Trophoblast cell (in vitro differentiated cells and primary cell): Measurements from ENCODE around the gene TTYH2.

ENCODE experiments used
- DNase-seq, 2 donors: peaks; one replicate each; pipeline ENCODE4 v3.0.0-alpha.2; 2016
- H2AFZ ChIP-seq: 2 replicates; pipeline ENCODE4 v1.6.1; 2013; ENCODE audit warnings: low read length, moderate library complexity, mild to moderate bottlenecking; ENCODE audit not compliant: insufficient read depth, poor library complexity
- H2AK5ac ChIP-seq: 2 replicates; pipeline ENCODE4 v1.6.1; 2013; ENCODE audit warnings: mild to moderate bottlenecking, low read length
- H2BK120ac ChIP-seq: 2 replicates; pipeline ENCODE4 v1.6.1; 2013; ENCODE audit warnings: low read length, mild to moderate bottlenecking, moderate library complexity; ENCODE audit not compliant: insufficient read depth, poor library complexity
- H2BK12ac ChIP-seq: 2 replicates; pipeline ENCODE4 v1.6.1; 2013; ENCODE audit warnings: mild to moderate bottlenecking, low read length, moderate library complexity
- H2BK5ac ChIP-seq: 2 replicates; pipeline ENCODE4 v1.6.1; 2013; ENCODE audit warnings: low read length, low read depth, moderate library complexity, mild to moderate bottlenecking; ENCODE audit not compliant: poor library complexity
- H3K14ac ChIP-seq: 2 replicates; pipeline ENCODE4 v1.6.1; 2013; ENCODE audit warnings: mild to moderate bottlenecking, low read length
- H3K18ac ChIP-seq: 2 replicates; pipeline ENCODE4 v1.6.1; 2013; ENCODE audit warnings: mild to moderate bottlenecking, low read length
- H3K23ac ChIP-seq: 2 replicates; pipeline ENCODE4 v1.6.1; 2013; ENCODE audit warnings: low read length
- H3K27ac ChIP-seq: 2 replicates; pipeline ENCODE4 v1.5.1; 2013; ENCODE audit warnings: low read depth, mild to moderate bottlenecking, inconsistent platforms, low read length, moderate library complexity
- H3K27me3 ChIP-seq: 2 replicates; pipeline ENCODE4 v1.6.1; 2013; ENCODE audit warnings: inconsistent platforms, mild to moderate bottlenecking, low read length, moderate library complexity; ENCODE audit not compliant: insufficient read depth
- H3K36me3 ChIP-seq, 2 experiments: 1 replicate in 1 of 2; 2 replicates in 1 of 2; pipeline ENCODE4 v1.6.1; 2013; ENCODE audit warnings: low read length in 2 of 2, mild to moderate bottlenecking in 2 of 2, moderate library complexity in 1 of 2; ENCODE audit not compliant: insufficient read depth in 2 of 2, control insufficient read depth in 1 of 2
- H3K4ac ChIP-seq: 2 replicates; pipeline ENCODE4 v1.6.1; 2013; ENCODE audit warnings: low read depth, mild to moderate bottlenecking, low read length, moderate library complexity
- H3K4me1 ChIP-seq, 2 experiments: 1 replicate in 1 of 2; 2 replicates in 1 of 2; pipeline ENCODE4 v1.6.1; 2013; ENCODE audit warnings: low read length in 2 of 2, mild to moderate bottlenecking in 2 of 2, moderate library complexity in 1 of 2; ENCODE audit not compliant: insufficient read depth in 2 of 2, control insufficient read depth in 1 of 2
- H3K4me2 ChIP-seq: 2 replicates; pipeline ENCODE4 v1.6.1; 2013; ENCODE audit warnings: inconsistent platforms, mild to moderate bottlenecking, low read length, moderate library complexity
- H3K4me3 ChIP-seq: 2 replicates; pipeline ENCODE4 v1.5.1; 2013; ENCODE audit warnings: mild to moderate bottlenecking, low read depth, low read length, inconsistent platforms
- H3K79me1 ChIP-seq: one replicate; pipeline ENCODE4 v1.6.1; 2013; ENCODE audit warnings: low read length
- H3K79me2 ChIP-seq: 2 replicates; pipeline ENCODE4 v1.6.1; 2013; ENCODE audit warnings: low read length, mild to moderate bottlenecking; ENCODE audit not compliant: control insufficient read depth, insufficient read depth, poor library complexity
- H3K9ac ChIP-seq: 2 replicates; pipeline ENCODE4 v1.6.1; 2013; ENCODE audit warnings: mild to moderate bottlenecking, low read length
- H3K9me3 ChIP-seq: 2 replicates; pipeline ENCODE4 v1.6.1; 2013; ENCODE audit warnings: low read depth, mild to moderate bottlenecking, control low read depth, inconsistent platforms, low read length; ENCODE audit not compliant: insufficient read depth
- H4K12ac ChIP-seq: 2 replicates; pipeline ENCODE4 v1.6.1; 2013; ENCODE audit warnings: low read depth, mild to moderate bottlenecking, low read length, moderate library complexity
- H4K8ac ChIP-seq: 2 replicates; pipeline ENCODE4 v1.6.1; 2013; ENCODE audit warnings: low read depth, mild to moderate bottlenecking, low read length, moderate library complexity
- H4K91ac ChIP-seq: one replicate; pipeline ENCODE4 v1.6.1; 2013; ENCODE audit warnings: low read depth, mild to moderate bottlenecking, low read length, moderate library complexity
- WGBS: extraction: QIAGEN DNeasy Blood & Tissue Kit; methylation state at CpG from one replicate; pipeline ENCODE4 v1.1.7; 2013; ENCODE audit warnings: missing lambda C conversion rate; ENCODE audit not compliant: insufficient read length, insufficient coverage; ENCODE audit errors: extremely low coverage; 5-methylcytosine and 5-hydroxymethylcytosine counted together

The TTYH2 gene

DNA sequence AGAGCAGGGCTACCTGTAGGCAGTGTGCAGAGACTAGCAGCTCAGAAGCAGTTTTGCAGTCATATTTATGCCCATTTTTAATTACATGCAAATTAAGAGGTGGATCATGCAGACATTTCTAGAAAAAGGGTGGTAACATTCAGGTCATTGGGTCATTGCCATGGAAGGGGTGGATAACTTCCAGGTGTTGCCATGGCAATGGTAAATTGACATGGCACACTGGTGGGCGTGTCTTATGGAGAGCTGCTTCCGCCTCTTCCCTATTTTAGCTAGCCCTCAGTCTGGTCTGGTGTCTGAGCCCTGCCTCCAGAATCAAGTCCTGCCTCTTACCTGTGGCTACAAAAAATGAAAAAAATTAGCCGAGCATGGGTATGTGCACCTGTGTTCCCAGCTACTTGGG, 57.9 kb downstream of the TTYH2 start:
- H4K12ac ChIP-seq, result no peak overlapping the region
- H3K4me1 ChIP-seq, result peaks cover 0 to 2% of the 10 kb centered on the region in 2 experiments
- no peaks in the 10 kb centered on the region for H3K79me1 ChIP-seq
- no peak overlapping the region for H2AK5ac ChIP-seq
- H3K4ac ChIP-seq, result no peak overlapping the region
- no peak overlapping the region for H3K4me2 ChIP-seq
- no peak overlapping the region for H3K23ac ChIP-seq
- H2BK12ac ChIP-seq, result no peak overlapping the region
- no peak overlapping the region for H3K27ac ChIP-seq
- no peak overlapping the region for H3K14ac ChIP-seq
- H3K4me3 ChIP-seq, result no peak overlapping the region
- no peaks in the 10 kb centered on the region for H3K36me3 ChIP-seq
- no peak overlapping the region for H4K8ac ChIP-seq
- no peak overlapping the region for H4K91ac ChIP-seq
- H2AFZ ChIP-seq, result no peak overlapping the region
- no CpG with 5 or more reads among the region's 3 CpGs for WGBS
- H3K79me2 ChIP-seq, result no peaks in the 10 kb centered on the region
- H3K9me3 ChIP-seq, result no peaks in the 10 kb centered on the region
- no peak for DNase-seq
- no peak overlapping the region for H3K18ac ChIP-seq
- H2BK120ac ChIP-seq, result no peak overlapping the region
- no peak overlapping the region for H3K9ac ChIP-seq
- peaks cover 10% of the 10 kb centered on the region for H3K27me3 ChIP-seq
- no peak overlapping the region for H2BK5ac ChIP-seq

DNA sequence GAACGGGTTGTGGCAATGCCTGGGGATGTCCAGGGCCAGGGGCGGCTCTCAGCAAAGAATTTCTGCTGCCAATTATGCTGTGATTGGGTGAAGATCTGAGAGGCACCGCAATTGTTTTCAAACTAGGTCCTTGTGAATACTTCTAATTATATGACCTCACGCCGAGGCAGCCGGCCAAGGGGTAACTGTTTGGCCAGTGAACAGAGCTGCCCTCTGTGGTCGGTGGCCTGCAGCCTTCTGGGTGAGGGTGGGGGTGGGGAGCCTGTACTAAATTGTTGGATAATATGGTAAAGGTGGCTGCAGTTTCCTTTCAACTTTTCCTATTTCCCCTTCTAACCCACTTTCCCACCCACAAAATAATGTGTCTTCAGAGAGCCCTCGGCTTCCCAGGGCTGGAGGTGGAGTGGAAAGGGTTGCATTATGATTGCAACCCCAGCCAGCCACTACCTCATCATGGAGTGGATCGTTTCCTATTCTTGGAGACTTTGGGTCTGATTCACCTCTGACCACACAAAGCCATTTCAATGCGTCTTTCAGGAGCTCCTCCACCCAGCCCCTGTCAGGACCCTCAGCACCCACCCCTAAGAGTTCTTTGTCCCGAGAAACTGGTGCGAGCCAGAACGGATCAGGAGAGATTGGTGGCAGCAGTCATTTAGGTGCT, 58.7 kb downstream of the TTYH2 start:
- H3K27me3 ChIP-seq, result peaks cover 10% of the 10 kb centered on the region
- no peaks in the 10 kb centered on the region for H3K9me3 ChIP-seq
- H4K12ac ChIP-seq, result no peak overlapping the region
- H3K4me3 ChIP-seq, result no peak overlapping the region
- no peaks in the 10 kb centered on the region for H3K79me1 ChIP-seq
- H2BK5ac ChIP-seq, result no peak overlapping the region
- no peaks in the 10 kb centered on the region for H3K36me3 ChIP-seq
- H2AK5ac ChIP-seq, result no peak overlapping the region
- no peak overlapping the region for H4K8ac ChIP-seq
- H4K91ac ChIP-seq, result no peak overlapping the region
- H3K4me2 ChIP-seq, result no peak overlapping the region
- H3K18ac ChIP-seq, result no peak overlapping the region
- no peak overlapping the region for H3K27ac ChIP-seq
- H2BK12ac ChIP-seq, result no peak overlapping the region
- peaks cover 0 to 2% of the 10 kb centered on the region in 2 experiments for H3K4me1 ChIP-seq
- no peak overlapping the region for H2AFZ ChIP-seq
- no peak overlapping the region for H3K14ac ChIP-seq
- no CpG with 5 or more reads among the region's 13 CpGs for WGBS
- no peak overlapping the region for H3K9ac ChIP-seq
- H3K4ac ChIP-seq, result no peak overlapping the region
- no peak overlapping the region for H3K23ac ChIP-seq
- no peak overlapping the region for H2BK120ac ChIP-seq
- no peaks in the 10 kb centered on the region for H3K79me2 ChIP-seq
- no peak for DNase-seq

DNA sequence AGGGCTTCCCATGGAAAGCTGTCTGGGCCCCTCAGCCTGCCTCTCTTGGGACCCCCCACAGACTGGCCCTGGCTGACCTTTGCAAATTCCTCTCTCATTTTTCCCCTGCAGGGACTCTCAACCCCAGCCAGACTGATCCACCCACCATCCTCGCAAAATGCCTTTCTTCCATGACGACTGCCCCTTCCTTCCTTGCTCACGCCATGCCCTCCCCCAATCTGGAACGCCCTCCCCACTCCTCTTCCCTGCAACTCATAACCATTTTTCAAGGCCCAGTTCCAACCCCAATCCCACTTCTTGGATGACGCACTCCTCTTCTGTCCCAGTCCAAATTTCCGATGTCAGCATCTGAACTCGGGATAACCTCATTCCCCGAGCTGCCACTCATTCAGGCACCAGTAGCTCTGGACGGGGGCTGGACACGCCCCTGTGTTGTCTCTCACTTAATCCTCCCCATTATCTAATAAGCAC, 59.4 kb downstream of the TTYH2 start:
- Histone ChIP-seq H3K4me3 (no peak overlapping the region), H3K4me2 (no peak overlapping the region), H2BK5ac (no peak overlapping the region), H3K4me1 (peaks cover 0 to 2% of the 10 kb centered on the region in 2 experiments), H2AK5ac (no peak overlapping the region), H3K4ac (no peak overlapping the region), H3K79me2 (no peaks in the 10 kb centered on the region), H3K14ac (no peak overlapping the region), H3K36me3 (no peaks in the 10 kb centered on the region), H3K27me3 (peaks cover 10% of the 10 kb centered on the region), H2BK120ac (no peak overlapping the region), H4K91ac (no peak overlapping the region), H4K8ac (no peak overlapping the region), H4K12ac (no peak overlapping the region), H3K27ac (no peak overlapping the region), H2AFZ (no peak overlapping the region), H3K23ac (no peak overlapping the region), H3K18ac (no peak overlapping the region), H2BK12ac (no peak overlapping the region), H3K9ac (no peak overlapping the region), H3K79me1 (no peaks in the 10 kb centered on the region), H3K9me3 (no peaks in the 10 kb centered on the region)
- DNase-seq, result no peak
- no CpG with 5 or more reads among the region's 10 CpGs for WGBS

DNA sequence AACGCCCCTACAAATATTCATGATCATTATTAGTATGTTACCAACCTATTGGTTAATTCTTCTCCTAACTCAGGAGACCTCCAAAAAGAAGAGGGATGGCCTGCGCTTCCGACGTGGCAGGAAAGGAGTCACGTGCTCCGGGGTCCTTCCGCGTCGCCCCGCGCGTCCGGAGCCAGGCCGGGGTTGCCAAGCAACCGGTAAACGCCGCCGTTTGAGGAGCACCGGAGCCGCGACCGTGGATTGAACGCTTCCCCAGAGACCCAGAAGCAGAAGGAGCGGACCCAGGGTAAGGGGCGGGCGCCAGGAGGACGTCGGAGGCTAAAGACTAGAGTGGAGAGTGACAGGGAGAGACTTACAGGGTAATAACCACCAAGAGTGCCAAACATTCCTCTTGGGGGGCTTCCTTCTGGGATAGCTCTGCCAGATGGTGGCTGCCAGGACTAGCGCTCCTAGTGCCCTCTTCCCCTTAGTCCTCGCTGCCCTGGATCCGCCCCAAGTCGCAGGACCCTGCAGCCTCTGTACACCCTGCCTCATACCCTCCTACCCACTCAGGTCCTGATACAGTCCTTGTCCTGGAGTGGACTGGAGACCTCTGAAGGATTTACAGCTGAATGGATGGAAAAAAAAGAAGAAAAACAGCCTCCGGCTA, 60.8 kb downstream of the TTYH2 start, which contains the start of gene DNAI2:
DNAI2 (plus strand) TSS at position 175 of the 649 bp plus-strand sequence. CDS start 7,584 bp downstream, outside the sequence.
- no peak within 1 kb of the TSS for H2BK120ac ChIP-seq
- no peaks in the 10 kb centered on the region for H3K79me1 ChIP-seq
- H3K4ac ChIP-seq, result no peak within 1 kb of the TSS
- no peak within 1 kb of the TSS for H4K8ac ChIP-seq
- no peak within 1 kb of the TSS for H2BK5ac ChIP-seq
- no peak within 1 kb of the TSS for H2BK12ac ChIP-seq
- no peak within 1 kb of the TSS for H4K91ac ChIP-seq
- peaks cover 0 to 2% of the 10 kb centered on the region in 2 experiments for H3K4me1 ChIP-seq
- H3K4me2 ChIP-seq, result peak within 1 kb of the TSS; percentile 33
- no peak within 1 kb of the TSS for H2AFZ ChIP-seq
- peaks cover 10% of the 10 kb centered on the region for H3K27me3 ChIP-seq
- H3K18ac ChIP-seq, result no peak within 1 kb of the TSS
- no peak within 1 kb of the TSS for H4K12ac ChIP-seq
- no peak within 1 kb of the TSS for H3K14ac ChIP-seq
- no peak within 1 kb of the TSS for H2AK5ac ChIP-seq
- H3K27ac ChIP-seq, result no peak within 1 kb of the TSS
- H3K23ac ChIP-seq, result no peak within 1 kb of the TSS
- no peak for DNase-seq
- H3K9me3 ChIP-seq, result no peaks in the 10 kb centered on the region
- whole genome bisulfite sequencing, result no CpG with 5 or more reads among the region's 33 CpGs
- H3K79me2 ChIP-seq, result no peaks in the 10 kb centered on the region
- H3K9ac ChIP-seq, result no peak within 1 kb of the TSS
- no peak within 1 kb of the TSS for H3K4me3 ChIP-seq
- no peaks in the 10 kb centered on the region for H3K36me3 ChIP-seq
